HepG2 (cell line): ENCODE results near the gene DENND4B. TPM values are rescaled to one million over a fixed set of nuclear protein-coding genes. Genes with fewer than 3 reads are reported as not detected.

ENCODE experiments used
- ARHGAP35 ChIP-seq: sonication (generic); formaldehyde crosslinking; IDR thresholded peaks from 2 replicates; pipeline ENCODE4 v1.9.0; 2022; ENCODE audit warnings: mild to moderate bottlenecking, inconsistent platforms, moderate library complexity, missing genetic modification reagents, borderline replicate concordance
- ATRX ChIP-seq: sonication (generic); formaldehyde crosslinking; IDR thresholded peaks from 2 replicates; pipeline ENCODE4 v1.4.0; 2020; ENCODE audit warnings: missing genetic modification reagents, borderline replicate concordance
- ELF4 ChIP-seq: sonication (generic); formaldehyde crosslinking; IDR thresholded peaks from 2 replicates; pipeline ENCODE4 v1.5.0; 2020; ENCODE audit warnings: missing genetic modification reagents, mild to moderate bottlenecking, moderate library complexity, borderline replicate concordance
- HMG20A ChIP-seq: IDR thresholded peaks from 2 replicates; pipeline ENCODE4 v1.6.1; 2016; ENCODE audit warnings: borderline replicate concordance
- JUND ChIP-seq: sonication (generic); formaldehyde crosslinking; IDR thresholded peaks from 2 replicates; pipeline ENCODE4 v1.8.0; 2022; ENCODE audit warnings: mild to moderate bottlenecking, missing genetic modification reagents
- KDM1A ChIP-seq: IDR thresholded peaks from 2 replicates; pipeline ENCODE4 v1.6.1; 2016; ENCODE audit warnings: missing compliant biosample characterization
- MTA1 ChIP-seq: sonication (generic); formaldehyde crosslinking; IDR thresholded peaks from 2 replicates; pipeline ENCODE4 v1.4.0; 2020; ENCODE audit warnings: missing genetic modification reagents, mild to moderate bottlenecking, borderline replicate concordance
- NCOR1 ChIP-seq: fragments of 200-600 bp; sonication (generic); IDR thresholded peaks from 2 replicates; pipeline ENCODE4 v1.7.0; 2017; ENCODE audit warnings: antibody characterized with exemption, low read length, borderline replicate concordance
- SIN3B ChIP-seq: fragments of 150-350 bp; IDR thresholded peaks from 2 replicates; pipeline ENCODE4 v1.6.1; 2014; ENCODE audit warnings: low read length
- SNAPC2 ChIP-seq: sonication (generic); formaldehyde crosslinking; IDR thresholded peaks from 2 replicates; pipeline ENCODE4 v1.8.1; 2022; ENCODE audit warnings: mild to moderate bottlenecking, missing genetic modification reagents
- SOX5 ChIP-seq: IDR thresholded peaks from 2 replicates; pipeline ENCODE4 v1.6.1; 2016; ENCODE audit warnings: borderline replicate concordance
- YEATS4 ChIP-seq: sonication (generic); formaldehyde crosslinking; IDR thresholded peaks from 2 replicates; pipeline ENCODE4 v1.4.0; 2020; ENCODE audit warnings: missing genetic modification reagents, borderline replicate concordance
- ZNF431 ChIP-seq: sonication (generic); formaldehyde crosslinking; IDR thresholded peaks from 2 replicates; pipeline ENCODE4 v1.9.0; 2022; ENCODE audit warnings: missing genetic modification reagents, low read depth, mild to moderate bottlenecking, borderline replicate concordance
- ZNF484 ChIP-seq: sonication (generic); formaldehyde crosslinking; IDR thresholded peaks from 2 replicates; pipeline ENCODE4 v1.5.1; 2020; ENCODE audit warnings: mild to moderate bottlenecking, low read depth, missing genetic modification reagents, borderline replicate concordance
- polyA plus RNA-seq, 8 experiments: library from polyadenylated mRNA; depleted of rRNA in 3 of 8; stranded (reverse) in 7 of 8; unstranded in 1 of 8; fragments of >200 nt; fragmentation: Illumina TruSeq in 4 of 8; extraction: Trizol in 4 of 8; gene quantifications; 2 replicates each; pipeline versions ENCODE4 v1.2.1 to v1.2.3, GENCODE V29; 2011 to 2016; ENCODE audit warnings: low read depth in 4 of 8, missing spikeins in 1 of 8, mixed read lengths in 1 of 8; ENCODE audit not compliant: insufficient read depth in 1 of 8
- total RNA-seq, 5 experiments: library from RNA; depleted of rRNA; stranded (reverse); fragments of >200 nt; fragmentation: Illumina TruSeq; extraction: Trizol; gene quantifications; 2 replicates each; pipeline ENCODE4 v1.2.3, GENCODE V29; 2016; ENCODE audit warnings: low read depth in 1 of 5
- TF ChIP-seq, protein P1 (sequence below): sonication (generic); formaldehyde crosslinking; IDR thresholded peaks from 2 replicates; pipeline ENCODE4 v1.4.0; 2020; ENCODE audit warnings: missing genetic modification reagents, low read depth, mild to moderate bottlenecking, borderline replicate concordance
- TF ChIP-seq, protein P2 (sequence below): sonication (generic); formaldehyde crosslinking; IDR thresholded peaks from 2 replicates; pipeline ENCODE4 v1.8.0; 2022; ENCODE audit warnings: missing genetic modification reagents, mild to moderate bottlenecking, moderate library complexity, borderline replicate concordance
- TF ChIP-seq, protein P3 (sequence below): sonication (generic); formaldehyde crosslinking; IDR thresholded peaks from 2 replicates; pipeline ENCODE4 v1.8.0; 2022; ENCODE audit warnings: mild to moderate bottlenecking, missing genetic modification reagents, moderate library complexity
- TF ChIP-seq, protein P4 (sequence below): sonication (generic); formaldehyde crosslinking; IDR thresholded peaks from 2 replicates; pipeline ENCODE4 v1.9.0; 2021; ENCODE audit warnings: mild to moderate bottlenecking, missing genetic modification reagents

The DENND4B gene
- total and polyA plus RNA-seq, 2 of the 13 experiments (the other 11 are each of a cell fraction or from before 2014, with no cell fraction given), result 15.1 to 20.3 TPM

DNA sequence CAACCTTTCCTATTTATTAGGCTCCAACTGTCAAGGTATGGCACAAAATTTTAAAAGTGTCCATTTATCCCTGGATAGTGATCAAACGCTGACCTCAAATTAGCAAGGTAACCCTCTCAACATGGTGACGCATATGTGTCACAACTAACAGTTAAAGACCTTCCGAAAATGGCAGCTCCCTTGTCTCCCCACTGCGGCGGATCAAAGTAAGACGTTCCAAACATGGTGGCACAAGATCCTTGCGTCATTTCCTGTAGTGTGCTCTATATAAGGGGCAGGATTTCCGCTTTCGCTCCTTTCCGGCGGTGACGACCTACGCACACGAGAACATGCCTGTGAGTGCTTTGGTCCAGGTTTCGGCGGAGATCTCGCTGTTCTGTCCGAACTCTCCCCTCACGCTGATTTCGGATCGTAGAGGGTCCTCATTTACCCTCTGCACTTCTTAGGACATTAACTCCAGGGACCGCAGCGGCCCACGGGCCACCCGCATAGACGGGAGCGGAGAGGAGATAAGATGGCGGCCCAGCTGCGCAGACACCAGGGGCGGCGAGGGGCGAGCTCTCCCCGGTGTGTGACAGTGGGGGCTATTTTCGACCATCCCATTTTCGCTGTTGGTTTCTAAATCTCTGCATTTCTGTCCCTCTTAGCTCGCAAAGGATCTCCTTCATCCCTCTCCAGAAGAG, 44.1 kb upstream of the DENND4B start, which contains the start of gene RPS27 (continued):
- TF ChIP-seq, protein P1, sequence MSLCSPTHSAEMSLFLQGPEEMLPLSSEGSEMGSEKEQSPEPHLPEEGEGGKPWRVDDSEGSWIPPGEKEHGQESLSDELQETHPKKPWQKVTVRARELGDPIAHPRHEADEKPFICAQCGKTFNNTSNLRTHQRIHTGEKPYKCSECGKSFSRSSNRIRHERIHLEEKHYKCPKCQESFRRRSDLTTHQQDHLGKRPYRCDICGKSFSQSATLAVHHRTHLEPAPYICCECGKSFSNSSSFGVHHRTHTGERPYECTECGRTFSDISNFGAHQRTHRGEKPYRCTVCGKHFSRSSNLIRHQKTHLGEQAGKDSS, result peak; percentile 75
- TF ChIP-seq KDM1A (no peak), SIN3B (peak; percentile 62; the same call in 1 of the 2 replicates), MTA1 (no peak), SNAPC2 (CRISPR knock-in tag) (0 out of 2 replicates have a peak, but pooled peaks have one; percentile 29), SOX5 (CRISPR knock-in tag) (peak; percentile 70), ZNF484 (CRISPR knock-in tag) (no peak), YEATS4 (CRISPR knock-in tag) (peak; percentile 88; the same call in 1 of the 2 replicates), ZNF431 (CRISPR knock-in tag) (no peak; the same call in 1 of the 2 replicates), ARHGAP35 (CRISPR knock-in tag) (peak; percentile 88), ELF4 (peak; percentile 99), JUND (CRISPR knock-in tag) (0 out of 2 replicates have a peak, but pooled peaks have one; percentile 60), ATRX (CRISPR knock-in tag) (no peak), HMG20A (CRISPR knock-in tag) (peak; percentile 39; the same call in 1 of the 2 replicates), NCOR1 (no peak)
- TF ChIP-seq, protein P2, sequence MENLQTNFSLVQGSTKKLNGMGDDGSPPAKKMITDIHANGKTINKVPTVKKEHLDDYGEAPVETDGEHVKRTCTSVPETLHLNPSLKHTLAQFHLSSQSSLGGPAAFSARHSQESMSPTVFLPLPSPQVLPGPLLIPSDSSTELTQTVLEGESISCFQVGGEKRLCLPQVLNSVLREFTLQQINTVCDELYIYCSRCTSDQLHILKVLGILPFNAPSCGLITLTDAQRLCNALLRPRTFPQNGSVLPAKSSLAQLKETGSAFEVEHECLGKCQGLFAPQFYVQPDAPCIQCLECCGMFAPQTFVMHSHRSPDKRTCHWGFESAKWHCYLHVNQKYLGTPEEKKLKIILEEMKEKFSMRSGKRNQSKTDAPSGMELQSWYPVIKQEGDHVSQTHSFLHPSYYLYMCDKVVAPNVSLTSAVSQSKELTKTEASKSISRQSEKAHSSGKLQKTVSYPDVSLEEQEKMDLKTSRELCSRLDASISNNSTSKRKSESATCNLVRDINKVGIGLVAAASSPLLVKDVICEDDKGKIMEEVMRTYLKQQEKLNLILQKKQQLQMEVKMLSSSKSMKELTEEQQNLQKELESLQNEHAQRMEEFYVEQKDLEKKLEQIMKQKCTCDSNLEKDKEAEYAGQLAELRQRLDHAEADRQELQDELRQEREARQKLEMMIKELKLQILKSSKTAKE, result no peak
- TF ChIP-seq, protein P3, sequence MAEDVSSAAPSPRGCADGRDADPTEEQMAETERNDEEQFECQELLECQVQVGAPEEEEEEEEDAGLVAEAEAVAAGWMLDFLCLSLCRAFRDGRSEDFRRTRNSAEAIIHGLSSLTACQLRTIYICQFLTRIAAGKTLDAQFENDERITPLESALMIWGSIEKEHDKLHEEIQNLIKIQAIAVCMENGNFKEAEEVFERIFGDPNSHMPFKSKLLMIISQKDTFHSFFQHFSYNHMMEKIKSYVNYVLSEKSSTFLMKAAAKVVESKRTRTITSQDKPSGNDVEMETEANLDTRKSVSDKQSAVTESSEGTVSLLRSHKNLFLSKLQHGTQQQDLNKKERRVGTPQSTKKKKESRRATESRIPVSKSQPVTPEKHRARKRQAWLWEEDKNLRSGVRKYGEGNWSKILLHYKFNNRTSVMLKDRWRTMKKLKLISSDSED, result no peak
- TF ChIP-seq, protein P4, sequence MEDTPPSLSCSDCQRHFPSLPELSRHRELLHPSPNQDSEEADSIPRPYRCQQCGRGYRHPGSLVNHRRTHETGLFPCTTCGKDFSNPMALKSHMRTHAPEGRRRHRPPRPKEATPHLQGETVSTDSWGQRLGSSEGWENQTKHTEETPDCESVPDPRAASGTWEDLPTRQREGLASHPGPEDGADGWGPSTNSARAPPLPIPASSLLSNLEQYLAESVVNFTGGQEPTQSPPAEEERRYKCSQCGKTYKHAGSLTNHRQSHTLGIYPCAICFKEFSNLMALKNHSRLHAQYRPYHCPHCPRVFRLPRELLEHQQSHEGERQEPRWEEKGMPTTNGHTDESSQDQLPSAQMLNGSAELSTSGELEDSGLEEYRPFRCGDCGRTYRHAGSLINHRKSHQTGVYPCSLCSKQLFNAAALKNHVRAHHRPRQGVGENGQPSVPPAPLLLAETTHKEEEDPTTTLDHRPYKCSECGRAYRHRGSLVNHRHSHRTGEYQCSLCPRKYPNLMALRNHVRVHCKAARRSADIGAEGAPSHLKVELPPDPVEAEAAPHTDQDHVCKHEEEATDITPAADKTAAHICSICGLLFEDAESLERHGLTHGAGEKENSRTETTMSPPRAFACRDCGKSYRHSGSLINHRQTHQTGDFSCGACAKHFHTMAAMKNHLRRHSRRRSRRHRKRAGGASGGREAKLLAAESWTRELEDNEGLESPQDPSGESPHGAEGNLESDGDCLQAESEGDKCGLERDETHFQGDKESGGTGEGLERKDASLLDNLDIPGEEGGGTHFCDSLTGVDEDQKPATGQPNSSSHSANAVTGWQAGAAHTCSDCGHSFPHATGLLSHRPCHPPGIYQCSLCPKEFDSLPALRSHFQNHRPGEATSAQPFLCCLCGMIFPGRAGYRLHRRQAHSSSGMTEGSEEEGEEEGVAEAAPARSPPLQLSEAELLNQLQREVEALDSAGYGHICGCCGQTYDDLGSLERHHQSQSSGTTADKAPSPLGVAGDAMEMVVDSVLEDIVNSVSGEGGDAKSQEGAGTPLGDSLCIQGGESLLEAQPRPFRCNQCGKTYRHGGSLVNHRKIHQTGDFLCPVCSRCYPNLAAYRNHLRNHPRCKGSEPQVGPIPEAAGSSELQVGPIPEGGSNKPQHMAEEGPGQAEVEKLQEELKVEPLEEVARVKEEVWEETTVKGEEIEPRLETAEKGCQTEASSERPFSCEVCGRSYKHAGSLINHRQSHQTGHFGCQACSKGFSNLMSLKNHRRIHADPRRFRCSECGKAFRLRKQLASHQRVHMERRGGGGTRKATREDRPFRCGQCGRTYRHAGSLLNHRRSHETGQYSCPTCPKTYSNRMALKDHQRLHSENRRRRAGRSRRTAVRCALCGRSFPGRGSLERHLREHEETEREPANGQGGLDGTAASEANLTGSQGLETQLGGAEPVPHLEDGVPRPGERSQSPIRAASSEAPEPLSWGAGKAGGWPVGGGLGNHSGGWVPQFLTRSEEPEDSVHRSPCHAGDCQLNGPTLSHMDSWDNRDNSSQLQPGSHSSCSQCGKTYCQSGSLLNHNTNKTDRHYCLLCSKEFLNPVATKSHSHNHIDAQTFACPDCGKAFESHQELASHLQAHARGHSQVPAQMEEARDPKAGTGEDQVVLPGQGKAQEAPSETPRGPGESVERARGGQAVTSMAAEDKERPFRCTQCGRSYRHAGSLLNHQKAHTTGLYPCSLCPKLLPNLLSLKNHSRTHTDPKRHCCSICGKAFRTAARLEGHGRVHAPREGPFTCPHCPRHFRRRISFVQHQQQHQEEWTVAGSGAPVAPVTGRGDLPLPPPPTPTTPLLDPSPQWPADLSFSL (CRISPR knock-in tag), result no peak
